Measurements from ENCODE around the gene COL25A1.

Gene COL25A1

DNA sequence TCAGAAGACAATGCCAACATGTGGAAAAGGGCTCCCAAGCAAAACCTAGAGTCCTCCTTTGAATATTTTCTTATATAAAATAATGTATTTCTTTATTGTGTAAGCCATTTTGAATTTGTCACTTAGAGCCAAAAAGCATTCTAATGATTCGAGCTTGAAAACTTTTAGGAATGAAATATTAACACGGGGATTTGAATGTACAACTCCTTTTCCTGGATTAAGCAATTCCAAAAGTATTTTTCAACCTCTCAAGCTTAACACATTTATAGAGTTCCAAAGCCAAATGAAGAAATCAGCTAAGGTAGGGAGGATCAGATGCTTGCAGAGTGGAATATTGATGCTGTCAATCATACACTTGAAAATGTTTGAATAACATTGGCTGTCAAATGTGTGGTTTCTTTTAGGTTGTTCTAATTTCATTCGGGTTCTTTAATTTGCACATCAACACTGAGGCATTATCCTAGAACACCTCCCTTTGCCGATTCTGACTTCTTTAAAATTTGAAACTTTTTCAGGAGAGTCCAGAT lies 472.4 kb downstream of the COL25A1 start:
- TF ChIP-seq CTCF (IDR thresholded peaks at IDR 0.05; ENCODE audit: control insufficient read depth, insufficient read depth, low read depth, low read length, missing control alignments), result no peak
- H3K4me3 ChIP-seq (ENCODE audit: control insufficient read depth, low read depth, low read length), result no peak overlapping the region
- no peak for DNase-seq (ENCODE audit: low read depth)

GRCh38 chr4:108828620-108829019 lies 473.8 kb downstream of the COL25A1 start:
- TF ChIP-seq CTCF (IDR thresholded peaks at IDR 0.05; ENCODE audit: control insufficient read depth, insufficient read depth, low read depth, low read length, missing control alignments), result no peak
- H3K4me3 ChIP-seq (ENCODE audit: control insufficient read depth, low read depth, low read length), result no peak overlapping the region
- DNase-seq (ENCODE audit: low read depth), result no peak

DNA sequence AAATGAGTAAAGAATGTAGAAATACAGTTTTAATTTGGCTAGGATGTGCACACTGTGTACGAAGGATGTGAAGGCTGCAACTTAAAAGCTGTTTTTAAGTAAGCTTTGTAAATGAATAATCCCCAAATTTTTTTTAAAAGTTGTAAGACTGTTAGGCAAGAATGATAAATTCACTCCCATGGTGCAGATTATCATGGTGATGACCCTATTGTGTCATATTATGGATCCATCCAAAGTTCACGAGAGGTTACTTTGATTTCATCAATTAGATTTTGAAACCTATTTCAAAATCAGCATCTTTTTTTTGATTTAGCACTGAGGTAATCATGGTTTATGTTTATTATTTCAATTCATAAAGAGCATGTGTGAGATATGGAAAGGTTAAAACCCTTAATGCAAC lies 476.7 kb downstream of the COL25A1 start:
- no peak for TF ChIP-seq CTCF (IDR thresholded peaks at IDR 0.05; ENCODE audit: control insufficient read depth, insufficient read depth, low read depth, low read length, missing control alignments)
- DNase-seq (ENCODE audit: low read depth), result no peak

DNA sequence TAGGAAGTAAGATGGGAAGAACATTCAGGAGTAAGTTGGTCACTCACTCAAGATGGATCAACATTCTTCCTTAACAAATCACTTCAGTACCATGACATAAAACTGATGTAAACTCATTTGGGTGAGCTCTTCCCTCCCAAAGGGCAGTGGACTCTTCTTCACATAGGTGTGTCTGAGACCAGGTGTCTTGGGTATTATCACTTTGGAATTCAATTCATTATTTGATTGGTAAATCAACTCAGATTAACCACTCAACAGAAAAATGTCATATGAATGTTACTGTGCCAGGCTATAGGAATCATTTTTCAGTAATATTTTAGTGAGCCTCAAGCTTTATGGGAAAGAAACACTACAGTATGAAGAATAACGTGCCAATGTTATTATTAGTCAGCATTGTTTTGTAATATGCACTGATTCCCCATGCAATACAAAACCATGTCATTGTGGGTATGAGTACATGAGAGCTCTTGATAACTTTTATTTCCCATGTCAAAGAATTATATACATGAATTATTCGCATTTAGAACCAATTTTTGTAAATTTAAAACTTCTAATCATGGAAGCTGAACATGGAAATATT lies 481.0 kb downstream of the COL25A1 start:
- H3K4me3 ChIP-seq (ENCODE audit: control insufficient read depth, low read depth, low read length), result no peak overlapping the region
- no peak for TF ChIP-seq CTCF (IDR thresholded peaks at IDR 0.05; ENCODE audit: control insufficient read depth, insufficient read depth, low read depth, low read length, missing control alignments)
- no peak for DNase-seq (ENCODE audit: low read depth)

More for the DNA sequence above, 476.7 kb downstream of the COL25A1 start:
- no peak overlapping the region for H3K4me3 ChIP-seq (ENCODE audit: control insufficient read depth, low read depth, low read length)

GRCh38 chr4:108820492-108821350 lies 481.7 kb downstream of the COL25A1 start:
- no peak overlapping the region for H3K4me3 ChIP-seq (ENCODE audit: control insufficient read depth, low read depth, low read length)
- TF ChIP-seq CTCF (IDR thresholded peaks at IDR 0.05; ENCODE audit: control insufficient read depth, insufficient read depth, low read depth, low read length, missing control alignments), result no peak
- DNase-seq (ENCODE audit: low read depth), result no peak

DNA sequence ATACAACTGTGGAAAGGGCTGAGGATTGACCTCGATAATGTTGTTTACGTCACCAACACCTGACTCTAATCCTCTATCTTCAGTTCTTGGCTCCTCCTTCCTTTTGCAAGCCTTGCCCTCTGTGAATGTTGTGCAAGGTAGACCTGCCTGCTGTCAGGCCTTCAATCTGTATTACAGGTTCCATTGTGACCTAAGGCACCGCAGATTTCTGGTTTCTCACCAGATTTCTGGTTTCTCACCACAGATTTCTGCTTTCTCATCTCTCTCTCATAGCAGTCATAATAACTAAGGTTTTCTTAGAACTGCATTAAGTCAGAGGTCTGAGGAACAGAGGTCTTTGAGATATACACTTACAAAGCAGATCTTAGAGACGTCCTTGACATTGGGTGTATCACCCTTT lies 488.1 kb downstream of the COL25A1 start:
- DNase-seq (ENCODE audit: low read depth), result no peak
- no peak overlapping the region for H3K4me3 ChIP-seq (ENCODE audit: control insufficient read depth, low read depth, low read length)
- no peak for TF ChIP-seq CTCF (IDR thresholded peaks at IDR 0.05; ENCODE audit: control insufficient read depth, insufficient read depth, low read depth, low read length, missing control alignments)

Data from AG09309 (cell line).